Measurements from ENCODE around the gene CDHR5.
A peak's percentile ranks its signal among the peaks of the same experiment; 100 is the strongest.
"Not testable (repeated sequence)": the region's sequence is repeated elsewhere in the genome, so short reads cannot be mapped to it uniquely, and the experiment has no call there.

CDHR5 gene

DNA sequence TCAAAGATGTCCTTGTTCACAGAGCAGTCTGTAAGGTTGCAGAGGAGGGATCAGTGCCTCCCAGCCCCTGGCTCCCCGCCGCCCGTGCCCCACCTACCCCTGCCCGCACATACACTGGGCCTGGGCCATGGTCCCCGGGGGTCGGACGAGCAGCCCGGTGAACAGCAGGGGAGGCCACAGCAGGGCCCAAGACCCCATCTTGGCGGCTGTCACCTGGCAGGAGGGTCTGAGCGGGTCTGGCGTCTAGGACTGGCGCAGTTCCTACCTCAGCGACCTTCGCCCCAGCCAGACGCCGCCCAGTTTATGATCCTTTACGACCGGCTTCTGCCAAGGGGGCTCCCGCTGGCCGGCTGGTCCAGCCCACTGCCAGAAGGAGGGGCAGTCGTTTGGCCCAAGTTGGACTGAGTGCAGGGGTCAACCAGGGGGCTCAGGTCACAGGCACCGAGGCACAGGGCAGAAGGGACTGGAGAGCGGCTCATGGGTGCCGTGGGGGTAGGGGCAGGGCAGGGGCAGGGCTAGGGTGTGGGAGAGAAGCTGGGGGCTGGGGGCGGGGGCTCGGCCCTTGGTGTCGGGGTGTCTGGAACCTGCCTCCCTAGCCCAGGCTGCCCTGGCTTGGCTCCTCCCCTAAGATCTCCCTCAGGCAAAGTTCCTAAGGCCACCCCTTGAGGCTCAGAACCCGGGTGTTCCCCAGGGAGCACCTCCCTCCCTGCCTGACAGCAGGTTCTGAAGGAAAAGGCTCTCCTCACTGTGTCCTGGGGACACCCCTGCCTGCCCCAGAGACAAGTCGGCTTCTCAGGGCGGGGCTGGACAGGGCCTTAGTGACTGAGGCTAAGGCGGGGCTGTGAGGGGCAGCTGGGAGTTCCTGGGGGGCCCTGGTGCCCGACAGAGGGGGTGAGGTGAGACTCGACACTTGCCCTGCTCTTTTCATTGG, at the start of gene CDHR5:
Gene CDHR5, minus strand, starts transcription at position 251 of the 931 bp plus-strand sequence. Its CDS starts 53 bp downstream, at position 198.
- DNase-seq, result no peak

DNA sequence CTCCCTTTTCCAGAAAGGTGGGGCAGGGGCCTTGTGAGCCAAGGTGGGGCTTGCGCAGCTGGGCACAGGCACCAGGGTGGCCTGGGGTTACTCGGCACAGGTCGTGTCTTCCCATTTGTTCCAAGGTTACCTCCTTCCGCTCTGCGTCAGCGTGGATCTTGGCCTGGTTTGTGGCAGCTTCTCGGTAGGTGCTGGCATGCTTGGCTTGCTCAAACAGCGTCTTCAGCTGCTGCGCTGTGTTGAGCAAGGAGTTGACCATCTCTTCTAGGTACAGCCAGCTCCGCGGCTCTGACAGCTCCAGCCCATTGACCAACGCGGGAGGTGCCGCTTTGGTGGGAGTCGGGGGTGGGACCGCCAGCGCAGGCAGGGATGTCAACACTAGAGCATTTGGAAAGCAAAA, 49.7 kb upstream of the CDHR5 start:
- DNase-seq, result no peak

- no peak for DNase-seq
Observed at GRCh38 chr11:673866-674265, 49.1 kb upstream of the CDHR5 start.

DNA sequence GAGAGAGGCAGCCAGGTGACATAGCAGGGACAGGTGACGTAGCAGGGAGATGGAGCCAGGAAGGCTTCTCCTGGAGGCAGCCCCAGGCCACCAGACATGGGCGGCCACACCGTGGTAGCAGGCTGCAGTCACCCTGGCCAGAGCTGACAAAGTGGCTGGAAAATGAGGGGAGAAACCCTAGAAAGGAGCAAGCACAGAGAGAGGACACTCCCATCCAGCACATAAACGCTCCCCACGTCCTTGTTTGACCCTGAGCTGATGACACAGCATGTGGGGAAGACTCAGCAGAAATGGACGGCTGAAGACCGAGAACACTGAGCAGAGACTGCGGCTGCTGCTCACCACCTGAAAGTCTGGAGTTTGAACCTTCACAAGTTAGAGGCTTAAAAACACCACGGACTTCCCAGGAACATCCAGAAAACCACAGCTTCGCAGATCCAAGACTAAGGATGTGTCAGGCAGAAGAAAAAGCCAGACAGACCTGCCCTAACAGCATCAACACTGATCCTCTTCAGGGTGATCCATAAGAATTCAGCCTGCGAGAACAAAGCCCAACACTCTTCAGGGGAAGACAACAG, 41.0 kb upstream of the CDHR5 start:
- DNase-seq, result no peak

GRCh38 chr11:665062-665703, 40.4 kb upstream of the CDHR5 start:
- DNase-seq, result no peak

GRCh38 chr11:662689-663274, 38.0 kb upstream of the CDHR5 start:
- peak; percentile 99 for DNase-seq

- no peak for DNase-seq
Observed at GRCh38 chr11:660681-661444, 36.1 kb upstream of the CDHR5 start.

DNA sequence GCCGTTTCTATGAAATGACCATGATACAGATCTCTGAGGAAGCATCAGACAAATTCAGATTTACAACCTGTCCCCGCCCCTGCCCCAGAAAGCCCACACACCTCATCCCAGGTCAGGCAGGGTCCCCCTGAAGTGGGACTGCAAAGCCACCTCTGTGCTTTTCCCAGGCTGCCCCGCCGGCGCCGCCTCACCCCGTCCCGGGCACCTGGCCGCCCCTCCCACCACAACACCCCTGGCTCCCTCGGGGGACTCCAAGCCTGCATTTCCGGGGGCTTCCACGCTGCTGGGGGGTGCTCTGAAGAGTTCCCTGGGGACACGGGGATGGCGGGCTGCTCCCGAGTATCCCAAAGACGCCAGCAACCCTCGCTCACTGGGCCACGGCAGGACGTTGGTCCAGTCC, 35.5 kb upstream of the CDHR5 start:
- no peak for DNase-seq

DNA sequence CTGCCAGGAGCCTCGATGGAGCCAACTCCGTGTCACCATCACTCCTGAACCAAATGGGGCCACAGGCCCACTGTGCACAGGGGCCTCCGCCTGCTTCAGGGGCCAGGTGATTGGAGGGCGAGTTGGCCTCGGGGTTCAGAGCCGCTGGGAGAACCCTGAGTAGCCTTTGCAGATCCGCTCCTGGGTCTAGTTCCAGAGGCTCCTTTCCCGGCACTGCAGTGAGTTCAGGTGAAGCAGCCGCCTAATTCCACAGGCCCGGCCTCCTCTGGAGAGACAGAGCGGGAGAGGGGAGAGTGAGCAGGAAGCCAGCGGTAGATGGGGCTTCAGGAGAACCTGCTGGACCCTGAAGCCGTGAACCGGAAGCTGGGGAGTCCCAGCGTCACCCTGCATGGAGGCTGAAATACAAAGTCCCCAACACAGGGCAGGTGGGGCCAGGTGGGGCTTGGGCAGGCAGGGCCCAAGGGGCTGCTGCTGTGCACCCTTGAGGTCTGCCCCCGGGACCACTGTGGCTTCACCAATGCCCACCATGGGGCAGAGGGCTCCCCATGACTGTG, 34.9 kb upstream of the CDHR5 start:
- DNase-seq, result no peak

- DNase-seq, result no peak
Observed at GRCh38 chr11:657691-658126, 33.0 kb upstream of the CDHR5 start.

DNA sequence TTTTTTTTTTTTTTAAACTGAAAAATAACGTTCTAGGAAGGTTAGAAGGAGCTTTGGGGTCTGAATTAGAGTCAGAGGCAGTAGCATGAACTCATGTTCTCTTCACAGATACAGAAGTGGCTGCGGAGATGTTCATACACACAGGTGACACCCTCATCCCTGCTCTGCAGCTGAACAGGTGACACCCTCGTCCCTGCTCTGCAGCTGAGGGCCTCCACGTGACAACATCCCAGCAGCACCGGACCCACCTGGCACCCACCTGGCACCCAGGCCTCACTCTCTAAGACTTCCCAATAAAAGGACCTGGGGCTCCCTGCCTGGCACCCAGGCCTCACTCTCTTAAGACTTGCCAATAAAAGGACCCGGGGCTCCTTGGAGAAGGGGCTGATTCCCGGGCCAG, 32.1 kb upstream of the CDHR5 start:
- no peak for DNase-seq

DNA sequence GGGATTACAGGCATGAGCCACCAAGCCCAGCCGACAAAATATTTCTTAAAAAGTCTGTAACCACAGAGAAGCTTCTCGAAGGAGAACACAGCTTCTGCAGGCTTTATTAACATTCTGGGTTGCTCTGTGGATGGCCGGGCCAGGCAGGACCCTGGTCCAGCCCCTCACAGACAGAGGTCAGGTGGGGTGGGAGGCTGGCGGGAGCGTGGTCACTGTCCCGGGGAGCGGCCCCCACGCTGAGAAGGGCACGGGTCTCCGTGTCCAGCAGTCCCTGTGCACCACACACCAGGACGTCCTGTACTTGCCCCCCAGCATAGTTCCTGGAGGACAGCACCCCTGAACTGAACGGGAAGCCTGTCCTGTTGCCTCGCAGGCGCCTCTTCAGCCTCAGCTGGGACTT, 31.7 kb upstream of the CDHR5 start:
- DNase-seq, result no peak

- no peak for DNase-seq
Observed at GRCh38 chr11:655036-655726, 30.4 kb upstream of the CDHR5 start.

- not testable (repeated sequence) for DNase-seq
Observed at GRCh38 chr11:654444-654843, 29.7 kb upstream of the CDHR5 start.

DNA sequence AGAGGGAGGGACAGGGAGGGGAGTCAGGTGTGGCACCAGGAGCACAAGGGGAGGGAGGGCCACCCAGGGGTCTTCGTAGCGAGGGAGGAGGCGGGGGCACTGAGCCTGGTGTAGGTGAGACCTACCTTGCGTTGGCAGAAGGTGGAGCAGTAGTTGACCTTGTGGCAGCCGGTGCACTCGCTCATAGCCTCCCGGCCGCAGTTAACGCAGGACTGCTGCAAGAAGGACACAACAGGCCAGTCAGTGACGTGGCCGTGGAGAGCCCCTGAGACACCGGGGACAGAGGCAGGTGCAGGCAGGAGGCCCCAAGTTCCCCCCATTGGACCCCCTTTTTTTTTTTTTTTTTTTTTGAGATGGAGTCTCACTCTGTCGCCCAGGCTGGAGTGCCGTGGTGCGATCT, 29.1 kb upstream of the CDHR5 start:
- DNase-seq, result no peak

GRCh38 chr11:653136-653535, 28.4 kb upstream of the CDHR5 start:
- not testable (repeated sequence) for DNase-seq

DNA sequence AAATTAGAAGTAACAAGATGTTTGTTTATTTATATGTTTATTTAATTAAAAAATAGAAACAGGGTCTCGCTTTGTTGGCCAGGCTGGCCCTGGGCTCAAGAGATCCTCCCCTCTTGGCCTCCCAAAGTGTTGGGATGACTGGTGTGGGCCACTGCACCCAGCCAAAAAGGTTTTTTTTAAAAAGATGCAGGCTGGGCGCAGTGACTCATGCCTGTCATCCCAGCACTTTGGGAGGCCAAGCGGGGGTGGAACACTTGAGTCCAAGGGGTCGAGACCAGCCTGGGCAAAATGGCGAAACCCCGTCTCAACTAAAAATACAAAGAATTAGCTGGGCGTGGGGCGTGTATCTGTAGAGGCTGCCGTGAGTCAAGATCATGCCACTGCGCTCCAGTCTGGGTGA, 25.7 kb upstream of the CDHR5 start:
- DNase-seq, result no peak

- not testable (repeated sequence) for DNase-seq
Observed at GRCh38 chr11:647672-648158, 23.0 kb upstream of the CDHR5 start.

GRCh38 chr11:646214-646613, 21.5 kb upstream of the CDHR5 start:
- peak; percentile 19 for DNase-seq

- DNase-seq, result no peak
Observed at GRCh38 chr11:645536-645935, 20.8 kb upstream of the CDHR5 start.

Measured in 8988T (cell line).